ENCODE data around the gene GPR12. TPM values are rescaled to one million over a fixed set of nuclear protein-coding genes. Genes with fewer than 3 reads are reported as not detected.

The GPR12 gene, protein sequence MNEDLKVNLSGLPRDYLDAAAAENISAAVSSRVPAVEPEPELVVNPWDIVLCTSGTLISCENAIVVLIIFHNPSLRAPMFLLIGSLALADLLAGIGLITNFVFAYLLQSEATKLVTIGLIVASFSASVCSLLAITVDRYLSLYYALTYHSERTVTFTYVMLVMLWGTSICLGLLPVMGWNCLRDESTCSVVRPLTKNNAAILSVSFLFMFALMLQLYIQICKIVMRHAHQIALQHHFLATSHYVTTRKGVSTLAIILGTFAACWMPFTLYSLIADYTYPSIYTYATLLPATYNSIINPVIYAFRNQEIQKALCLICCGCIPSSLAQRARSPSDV
- 6.6 and 6.7 TPM in 2 replicates for polyA plus RNA-seq
- 9.1 and 9.7 TPM in 2 replicates for polyA minus RNA-seq

DNA sequence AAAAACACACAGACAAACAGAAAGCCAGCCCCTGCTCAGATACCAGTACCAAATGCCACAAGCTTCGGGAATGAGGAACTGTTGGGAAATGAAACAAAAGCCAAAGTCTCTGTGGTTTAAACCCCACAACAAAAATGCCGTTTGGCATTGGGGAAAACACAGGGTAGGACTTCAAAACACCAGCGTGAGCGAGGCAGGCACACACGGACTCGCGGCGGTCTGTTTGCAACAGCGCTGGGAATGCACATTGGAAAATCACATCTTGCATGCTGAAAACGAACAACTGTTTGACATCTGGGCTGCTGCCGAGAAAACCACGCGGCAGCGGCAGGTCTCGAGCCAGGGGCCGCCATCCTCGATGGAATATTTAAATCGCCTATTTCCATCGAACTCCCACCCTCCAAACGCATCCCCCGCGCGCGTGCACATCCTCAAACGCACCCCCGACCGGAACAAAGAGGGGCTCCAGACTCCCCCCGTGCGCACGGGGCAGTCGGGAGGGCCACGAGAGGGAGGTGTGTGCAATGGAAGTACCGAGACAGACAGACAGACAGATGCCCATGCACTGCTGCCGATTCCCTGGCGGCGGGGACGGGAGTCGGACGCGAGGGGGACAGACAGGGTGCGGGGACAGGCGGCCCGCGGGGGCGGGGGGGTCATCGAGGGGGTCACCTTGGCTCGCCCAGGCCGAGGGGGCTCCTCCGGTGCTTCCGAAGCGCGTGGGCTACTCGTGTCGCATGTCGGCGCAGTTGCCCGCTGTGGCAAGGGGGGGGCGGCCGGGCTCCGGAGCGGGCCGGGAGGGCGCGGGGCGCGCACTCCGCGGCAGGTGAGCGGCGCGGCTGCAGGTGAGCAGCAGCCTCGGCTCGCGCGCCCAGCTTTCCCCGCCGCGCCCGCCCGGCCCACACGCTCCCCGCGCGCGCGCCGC is at the start of gene GPR12:
Gene GPR12 (minus strand): TSS at position 880 of the 925 bp plus-strand sequence. CDS start 959 bp downstream, outside the sequence.
- H3K36me3 ChIP-seq (ENCODE audit: insufficient read depth, low read length), result no peaks in the 10 kb centered on the region
- no peak within 1 kb of the TSS for H2AFZ ChIP-seq (ENCODE audit: low read depth, low read length)
- H3K4me2 ChIP-seq (ENCODE audit: low read length), result peak within 1 kb of the TSS; percentile 19
- H3K9me2 ChIP-seq (ENCODE audit: insufficient read depth, low read length), result no peaks in the 10 kb centered on the region
- H3K79me2 ChIP-seq (replicated peaks; ENCODE audit: insufficient read depth, low read length), result no peaks in the 10 kb centered on the region
- TF ChIP-seq EZH2 (IDR thresholded peaks at IDR 0.05; ENCODE audit: borderline replicate concordance, insufficient read depth, low read length, poor library complexity, severe bottlenecking) (no peak), SMC3 (conservative IDR thresholded peaks at IDR 0.05; ENCODE audit: poor library complexity) (no peak), RAD21 (conservative IDR thresholded peaks at IDR 0.05) (no peak), EP300 (conservative IDR thresholded peaks at IDR 0.05; ENCODE audit: poor library complexity, severe bottlenecking) (no peak), MXI1 (conservative IDR thresholded peaks at IDR 0.05; ENCODE audit: poor library complexity, severe bottlenecking) (peak; percentile 79), POLR2AphosphoS5 (IDR thresholded peaks at IDR 0.05) (peak; percentile 57), TAF1 (IDR thresholded peaks at IDR 0.05; ENCODE audit: low read depth) (no peak)
- TF ChIP-seq, protein P1, sequence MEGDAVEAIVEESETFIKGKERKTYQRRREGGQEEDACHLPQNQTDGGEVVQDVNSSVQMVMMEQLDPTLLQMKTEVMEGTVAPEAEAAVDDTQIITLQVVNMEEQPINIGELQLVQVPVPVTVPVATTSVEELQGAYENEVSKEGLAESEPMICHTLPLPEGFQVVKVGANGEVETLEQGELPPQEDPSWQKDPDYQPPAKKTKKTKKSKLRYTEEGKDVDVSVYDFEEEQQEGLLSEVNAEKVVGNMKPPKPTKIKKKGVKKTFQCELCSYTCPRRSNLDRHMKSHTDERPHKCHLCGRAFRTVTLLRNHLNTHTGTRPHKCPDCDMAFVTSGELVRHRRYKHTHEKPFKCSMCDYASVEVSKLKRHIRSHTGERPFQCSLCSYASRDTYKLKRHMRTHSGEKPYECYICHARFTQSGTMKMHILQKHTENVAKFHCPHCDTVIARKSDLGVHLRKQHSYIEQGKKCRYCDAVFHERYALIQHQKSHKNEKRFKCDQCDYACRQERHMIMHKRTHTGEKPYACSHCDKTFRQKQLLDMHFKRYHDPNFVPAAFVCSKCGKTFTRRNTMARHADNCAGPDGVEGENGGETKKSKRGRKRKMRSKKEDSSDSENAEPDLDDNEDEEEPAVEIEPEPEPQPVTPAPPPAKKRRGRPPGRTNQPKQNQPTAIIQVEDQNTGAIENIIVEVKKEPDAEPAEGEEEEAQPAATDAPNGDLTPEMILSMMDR (IDR thresholded peaks at IDR 0.05; ENCODE audit: poor library complexity, severe bottlenecking), result peak; percentile 26
- TF ChIP-seq, protein P2, sequence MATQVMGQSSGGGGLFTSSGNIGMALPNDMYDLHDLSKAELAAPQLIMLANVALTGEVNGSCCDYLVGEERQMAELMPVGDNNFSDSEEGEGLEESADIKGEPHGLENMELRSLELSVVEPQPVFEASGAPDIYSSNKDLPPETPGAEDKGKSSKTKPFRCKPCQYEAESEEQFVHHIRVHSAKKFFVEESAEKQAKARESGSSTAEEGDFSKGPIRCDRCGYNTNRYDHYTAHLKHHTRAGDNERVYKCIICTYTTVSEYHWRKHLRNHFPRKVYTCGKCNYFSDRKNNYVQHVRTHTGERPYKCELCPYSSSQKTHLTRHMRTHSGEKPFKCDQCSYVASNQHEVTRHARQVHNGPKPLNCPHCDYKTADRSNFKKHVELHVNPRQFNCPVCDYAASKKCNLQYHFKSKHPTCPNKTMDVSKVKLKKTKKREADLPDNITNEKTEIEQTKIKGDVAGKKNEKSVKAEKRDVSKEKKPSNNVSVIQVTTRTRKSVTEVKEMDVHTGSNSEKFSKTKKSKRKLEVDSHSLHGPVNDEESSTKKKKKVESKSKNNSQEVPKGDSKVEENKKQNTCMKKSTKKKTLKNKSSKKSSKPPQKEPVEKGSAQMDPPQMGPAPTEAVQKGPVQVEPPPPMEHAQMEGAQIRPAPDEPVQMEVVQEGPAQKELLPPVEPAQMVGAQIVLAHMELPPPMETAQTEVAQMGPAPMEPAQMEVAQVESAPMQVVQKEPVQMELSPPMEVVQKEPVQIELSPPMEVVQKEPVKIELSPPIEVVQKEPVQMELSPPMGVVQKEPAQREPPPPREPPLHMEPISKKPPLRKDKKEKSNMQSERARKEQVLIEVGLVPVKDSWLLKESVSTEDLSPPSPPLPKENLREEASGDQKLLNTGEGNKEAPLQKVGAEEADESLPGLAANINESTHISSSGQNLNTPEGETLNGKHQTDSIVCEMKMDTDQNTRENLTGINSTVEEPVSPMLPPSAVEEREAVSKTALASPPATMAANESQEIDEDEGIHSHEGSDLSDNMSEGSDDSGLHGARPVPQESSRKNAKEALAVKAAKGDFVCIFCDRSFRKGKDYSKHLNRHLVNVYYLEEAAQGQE (IDR thresholded peaks at IDR 0.05; ENCODE audit: borderline replicate concordance), result peak; percentile 69
- no peaks in the 10 kb centered on the region for H3F3A ChIP-seq (ENCODE audit: insufficient read depth, low read length, poor library complexity, severe bottlenecking)
- peak within 1 kb of the TSS; percentile 65 for H3K9ac ChIP-seq (ENCODE audit: low read length)
- peaks cover 5% of the 10 kb centered on the region for H3K9me3 ChIP-seq (ENCODE audit: low read length)
- H3K27ac ChIP-seq (ENCODE audit: low read length), result no peak within 1 kb of the TSS
- no peaks in the 10 kb centered on the region for H4K20me1 ChIP-seq (ENCODE audit: insufficient read depth)
- peak within 1 kb of the TSS; percentile 80 for H3K4me3 ChIP-seq (ENCODE audit: low read length)
- H3K27me3 ChIP-seq (ENCODE audit: insufficient read depth, low read depth, low read length), result peaks cover 47% of the 10 kb centered on the region

DNA sequence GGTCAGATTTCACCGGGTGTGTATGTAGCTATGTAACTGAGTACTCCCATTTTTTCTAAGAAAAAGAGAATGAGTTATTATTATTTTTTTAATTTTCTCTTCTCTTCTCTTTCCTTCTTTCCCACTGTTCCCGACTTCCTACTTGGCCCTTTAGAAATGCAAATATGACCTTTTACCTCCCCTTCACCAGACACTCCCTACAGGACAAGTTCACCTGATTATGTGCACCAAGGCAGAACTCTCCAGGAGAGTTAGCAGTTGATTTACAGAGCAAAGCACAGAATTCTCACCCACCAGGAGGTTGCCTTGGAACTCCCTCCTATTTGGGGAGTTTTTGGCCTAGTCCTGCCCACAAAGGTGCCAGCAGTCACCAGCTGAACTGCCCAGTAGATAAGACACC is 49.5 kb upstream of the GPR12 start:
- Histone ChIP-seq H3K4me2 (ENCODE audit: low read length) (no peak overlapping the region), H3F3A (ENCODE audit: insufficient read depth, low read length, poor library complexity, severe bottlenecking) (no peaks in the 10 kb centered on the region), H3K9ac (ENCODE audit: low read length) (no peak overlapping the region), H3K27ac (ENCODE audit: low read length) (no peak overlapping the region), H3K9me3 (ENCODE audit: low read length) (no peaks in the 10 kb centered on the region), H3K36me3 (ENCODE audit: insufficient read depth, low read length) (no peaks in the 10 kb centered on the region), H3K27me3 (ENCODE audit: insufficient read depth, low read depth, low read length) (no peaks in the 10 kb centered on the region), H4K20me1 (ENCODE audit: insufficient read depth) (no peaks in the 10 kb centered on the region), H3K9me2 (ENCODE audit: insufficient read depth, low read length) (no peaks in the 10 kb centered on the region), H2AFZ (ENCODE audit: low read depth, low read length) (no peak overlapping the region), H3K4me3 (ENCODE audit: low read length) (no peak overlapping the region), H3K79me2 (replicated peaks; ENCODE audit: insufficient read depth, low read length) (no peaks in the 10 kb centered on the region)
- TF ChIP-seq RAD21 (conservative IDR thresholded peaks at IDR 0.05) (no peak), POLR2AphosphoS5 (IDR thresholded peaks at IDR 0.05) (no peak), MXI1 (conservative IDR thresholded peaks at IDR 0.05; ENCODE audit: poor library complexity, severe bottlenecking) (no peak)
